HG02981 (cell line): ENCODE results near the gene AP1AR.
"Not testable (repeated sequence)": the region's sequence is repeated elsewhere in the genome, so short reads cannot be mapped to it uniquely, and the experiment has no call there.

Experiments
- ATAC-seq: cut with Tn5 transposase; IDR thresholded peaks from one replicate; pipeline ENCODE4 v1.9.1; 2021; ENCODE audit warnings: mild to moderate bottlenecking, moderate library complexity; ENCODE audit not compliant: unreplicated experiment

AP1AR gene

DNA sequence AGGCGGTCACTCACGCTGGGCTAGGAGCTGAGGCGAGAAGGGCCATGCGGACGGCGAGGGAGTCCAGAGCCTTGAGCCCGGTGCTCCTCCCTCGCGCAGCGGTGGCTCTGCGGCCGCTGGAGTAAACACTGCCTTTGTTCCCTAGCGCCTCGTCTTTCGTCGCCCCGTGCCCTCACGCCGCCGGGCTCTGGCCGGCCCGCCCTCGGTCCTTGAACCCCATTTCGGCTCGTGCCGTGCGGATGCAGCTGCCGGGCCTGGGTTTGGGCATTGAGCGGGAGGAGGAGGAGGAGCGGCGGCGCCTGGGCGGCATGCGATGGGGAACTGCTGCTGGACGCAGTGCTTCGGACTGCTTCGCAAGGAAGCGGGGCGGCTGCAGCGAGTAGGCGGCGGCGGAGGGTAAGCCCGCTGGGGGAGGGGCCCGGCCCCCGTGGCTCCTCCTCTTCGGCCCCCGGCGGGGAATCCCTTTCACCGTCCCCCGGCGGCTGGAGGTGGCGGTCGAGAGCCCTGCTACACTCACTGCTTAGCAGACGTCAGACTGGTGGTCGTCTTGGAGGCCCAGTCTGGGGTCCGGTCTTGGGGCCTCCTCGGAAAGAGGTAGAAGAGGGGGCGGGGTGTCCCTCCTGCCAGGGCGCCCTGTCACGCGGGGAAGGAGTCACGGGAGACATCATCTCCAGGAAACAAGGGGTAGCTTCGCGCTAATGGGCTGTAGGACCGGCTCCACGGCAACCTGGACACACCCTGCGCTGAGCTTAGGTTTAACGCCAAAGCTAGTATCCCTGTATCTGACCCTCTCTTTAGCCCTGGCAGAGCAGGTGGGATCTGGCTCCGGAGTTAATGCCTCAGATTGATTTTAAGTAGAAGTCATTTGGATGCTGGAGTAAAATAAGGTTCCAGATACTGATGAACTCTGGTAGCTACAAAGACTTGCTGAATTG is at the start of gene AP1AR:
Gene AP1AR, plus strand, starts transcription at position 9 of the 935 bp plus-strand sequence. Its CDS starts 305 bp downstream, at position 314.
- ATAC-seq, result peak; percentile 62

- ATAC-seq, result no peak
Measured at GRCh38 chr4:112182604-112183003, 49.0 kb upstream of the AP1AR start.

- ATAC-seq, result no peak
Measured at GRCh38 chr4:112183252-112183651, 48.3 kb upstream of the AP1AR start.

DNA sequence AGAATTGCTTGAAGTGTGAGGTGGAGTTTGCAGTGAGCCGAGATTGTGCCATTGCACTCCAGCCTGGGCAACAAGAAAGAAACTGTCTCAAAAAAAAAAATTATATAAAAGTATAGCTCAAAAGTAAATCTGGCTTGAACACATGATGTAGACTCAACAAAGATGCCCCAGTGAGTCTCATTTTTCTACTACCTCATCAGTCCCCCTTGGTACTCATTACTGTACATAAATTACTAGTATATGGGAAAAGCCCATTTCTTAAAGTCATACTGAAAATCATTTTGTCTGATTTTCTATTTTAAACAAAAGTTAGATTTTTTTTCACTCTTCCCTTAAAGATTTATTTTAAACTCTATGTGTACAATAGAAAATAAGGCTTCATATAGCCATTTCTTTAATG is 47.1 kb upstream of the AP1AR start:
- ATAC-seq, result no peak

GRCh38 chr4:112185334-112185733 is 46.3 kb upstream of the AP1AR start:
- ATAC-seq, result no peak

GRCh38 chr4:112185740-112186670 is 45.6 kb upstream of the AP1AR start:
- no peak for ATAC-seq

- no peak for ATAC-seq
Measured at GRCh38 chr4:112189754-112190153, 41.8 kb upstream of the AP1AR start.

- no peak for ATAC-seq
Measured at GRCh38 chr4:112190684-112191083, 40.9 kb upstream of the AP1AR start.

DNA sequence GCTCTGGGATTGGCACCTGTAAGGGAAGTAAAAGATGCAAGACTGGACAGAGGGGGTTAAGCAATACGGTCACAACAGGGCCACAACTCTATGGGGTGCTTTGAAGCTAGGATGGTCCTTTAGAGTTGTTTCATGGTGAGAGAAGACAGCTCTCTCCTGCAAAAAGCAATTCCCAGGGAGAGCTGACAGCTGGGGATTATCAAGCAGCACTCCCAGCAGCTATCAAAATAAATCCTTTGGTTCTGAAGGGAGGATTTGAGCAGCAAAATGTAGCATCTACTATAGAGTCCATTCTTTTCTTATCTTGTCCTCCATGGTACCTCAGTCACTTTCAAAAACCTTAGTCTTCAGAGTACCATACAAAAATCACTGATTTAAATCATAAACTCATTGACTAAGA is 35.1 kb upstream of the AP1AR start:
- no peak for ATAC-seq

GRCh38 chr4:112199041-112199440 is 32.5 kb upstream of the AP1AR start:
- ATAC-seq, result no peak

GRCh38 chr4:112201915-112202505 is 29.6 kb upstream of the AP1AR start:
- ATAC-seq, result no peak

GRCh38 chr4:112203593-112203992 is 28.0 kb upstream of the AP1AR start:
- no peak for ATAC-seq

GRCh38 chr4:112206431-112206830 is 25.2 kb upstream of the AP1AR start:
- ATAC-seq, result no peak

- ATAC-seq, result not testable (repeated sequence)
Measured at GRCh38 chr4:112208137-112209095, 23.2 kb upstream of the AP1AR start.

GRCh38 chr4:112210777-112211176 is 20.8 kb upstream of the AP1AR start:
- ATAC-seq, result no peak

DNA sequence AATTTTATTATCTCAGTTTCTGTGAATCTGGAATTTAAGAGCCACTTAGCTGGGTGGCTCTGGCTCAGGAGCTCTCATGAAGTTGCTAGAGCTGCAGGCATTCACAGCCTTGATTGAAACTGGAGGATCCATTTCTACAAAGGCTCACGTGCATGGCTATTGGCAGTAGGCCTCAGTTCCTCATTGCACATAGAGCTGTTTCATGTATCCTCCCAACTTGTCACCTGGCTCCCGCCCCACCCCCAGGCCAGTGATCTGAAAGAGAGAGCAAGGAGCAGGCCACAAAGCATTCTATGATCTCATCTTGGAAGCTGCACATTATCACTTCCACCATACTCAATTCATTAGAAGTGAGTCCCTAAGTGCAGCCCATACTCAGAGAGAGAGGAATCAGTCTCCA is 18.5 kb upstream of the AP1AR start:
- no peak for ATAC-seq

DNA sequence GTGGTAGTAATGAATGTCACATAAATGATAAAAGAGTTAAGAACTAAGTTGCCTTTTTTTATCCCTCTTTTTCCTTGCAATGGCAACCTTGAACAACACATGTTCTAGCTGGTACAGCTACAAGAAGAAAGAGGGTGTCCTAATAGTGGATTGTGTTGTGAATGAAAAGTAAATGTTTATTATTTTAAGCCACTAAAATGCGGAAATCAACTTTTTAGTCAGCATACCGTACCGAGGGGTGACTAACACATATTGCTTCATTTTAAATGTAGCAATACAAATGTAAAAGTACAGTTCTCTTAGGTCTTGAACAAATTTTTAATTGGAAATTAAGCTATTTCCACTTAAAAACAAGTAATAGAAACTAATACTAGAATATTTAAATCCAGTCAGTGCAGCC is 17.7 kb upstream of the AP1AR start:
- no peak for ATAC-seq

- no peak for ATAC-seq
Measured at GRCh38 chr4:112214390-112215264, 17.0 kb upstream of the AP1AR start.

DNA sequence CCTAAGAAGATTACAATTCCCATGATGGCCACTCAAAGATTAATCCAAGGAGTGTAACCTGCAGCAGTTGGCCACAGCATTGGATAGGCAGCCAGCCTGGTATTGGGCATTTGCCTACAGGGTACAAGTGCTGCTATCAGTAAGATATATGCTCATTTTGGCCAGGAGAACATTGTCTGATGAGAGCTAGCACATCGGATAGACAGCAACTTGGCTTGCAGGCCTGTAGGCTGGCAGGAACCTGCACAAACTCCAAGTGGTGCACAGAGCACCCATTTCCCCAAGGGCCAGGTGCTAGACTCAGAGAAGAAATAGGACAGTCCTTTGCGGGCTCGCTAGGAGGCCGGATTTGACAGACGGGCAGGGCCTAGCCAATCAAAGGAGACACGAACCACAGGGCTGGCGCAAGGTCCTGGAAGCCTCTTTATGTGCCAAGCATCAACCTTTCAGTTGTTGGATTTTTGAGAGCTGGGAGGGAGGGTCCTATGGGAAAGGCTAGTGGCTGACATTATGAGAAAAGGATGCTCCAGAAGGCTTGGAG is 11.7 kb upstream of the AP1AR start:
- ATAC-seq, result no peak
